ENCODE data around the gene PSMA5. TPM values are rescaled to one million over a fixed set of nuclear protein-coding genes. Genes with fewer than 3 reads are reported as not detected.

The PSMA5 gene
- polyA plus RNA-seq, 1 donor from 2014 or later = 99.8 TPM

- no peaks in the 10 kb centered on the region for H3F3A ChIP-seq (ENCODE audit: insufficient read depth, low read length, poor library complexity, severe bottlenecking)
- H3K9ac ChIP-seq (ENCODE audit: low read length) = no peak overlapping the region
- H3K9me2 ChIP-seq (ENCODE audit: insufficient read depth, low read length) = no peaks in the 10 kb centered on the region
- H2AFZ ChIP-seq (ENCODE audit: low read depth, low read length) = no peak overlapping the region
- H3K4me3 ChIP-seq (ENCODE audit: low read length) = no peak overlapping the region
- H4K20me1 ChIP-seq (ENCODE audit: insufficient read depth) = peaks cover 3% of the 10 kb centered on the region
- peaks cover 70% of the 10 kb centered on the region for H3K79me2 ChIP-seq (replicated peaks; ENCODE audit: insufficient read depth, low read length)
- H3K9me3 ChIP-seq (ENCODE audit: low read length) = no peaks in the 10 kb centered on the region
- no peak overlapping the region for H3K27ac ChIP-seq (ENCODE audit: low read length)
- H3K27me3 ChIP-seq (ENCODE audit: insufficient read depth, low read depth, low read length) = no peaks in the 10 kb centered on the region
- H3K36me3 ChIP-seq (ENCODE audit: insufficient read depth, low read length) = peaks cover 4% of the 10 kb centered on the region
- H3K4me2 ChIP-seq (ENCODE audit: low read length) = no peak overlapping the region
- TF ChIP-seq TAF1 (IDR thresholded peaks at IDR 0.05; ENCODE audit: low read depth) (no peak), EZH2 (IDR thresholded peaks at IDR 0.05; ENCODE audit: borderline replicate concordance, insufficient read depth, low read length, poor library complexity, severe bottlenecking) (no peak), EP300 (conservative IDR thresholded peaks at IDR 0.05; ENCODE audit: poor library complexity, severe bottlenecking) (no peak), RAD21 (conservative IDR thresholded peaks at IDR 0.05) (no peak), REST (IDR thresholded peaks at IDR 0.05; ENCODE audit: borderline replicate concordance) (no peak), MXI1 (conservative IDR thresholded peaks at IDR 0.05; ENCODE audit: poor library complexity, severe bottlenecking) (no peak), SMC3 (conservative IDR thresholded peaks at IDR 0.05; ENCODE audit: poor library complexity) (no peak), POLR2AphosphoS5 (IDR thresholded peaks at IDR 0.05) (no peak), CTCF (IDR thresholded peaks at IDR 0.05; ENCODE audit: poor library complexity, severe bottlenecking) (no peak)
These were observed 32.5 kb downstream of the PSMA5 start for GRCh38 chr1:109393617-109394233.

GRCh38 chr1:109392788-109393616 lies 33.2 kb downstream of the PSMA5 start:
- no peak overlapping the region for H2AFZ ChIP-seq (ENCODE audit: low read depth, low read length)
- TF ChIP-seq TAF1 (IDR thresholded peaks at IDR 0.05; ENCODE audit: low read depth) (no peak), EP300 (conservative IDR thresholded peaks at IDR 0.05; ENCODE audit: poor library complexity, severe bottlenecking) (no peak), EZH2 (IDR thresholded peaks at IDR 0.05; ENCODE audit: borderline replicate concordance, insufficient read depth, low read length, poor library complexity, severe bottlenecking) (no peak), POLR2AphosphoS5 (IDR thresholded peaks at IDR 0.05) (no peak), CTCF (IDR thresholded peaks at IDR 0.05; ENCODE audit: poor library complexity, severe bottlenecking) (no peak), REST (IDR thresholded peaks at IDR 0.05; ENCODE audit: borderline replicate concordance) (no peak), RAD21 (conservative IDR thresholded peaks at IDR 0.05) (no peak), SMC3 (conservative IDR thresholded peaks at IDR 0.05; ENCODE audit: poor library complexity) (no peak), MXI1 (conservative IDR thresholded peaks at IDR 0.05; ENCODE audit: poor library complexity, severe bottlenecking) (no peak)
- no peaks in the 10 kb centered on the region for H3K27me3 ChIP-seq (ENCODE audit: insufficient read depth, low read depth, low read length)
- no peak overlapping the region for H3K4me3 ChIP-seq (ENCODE audit: low read length)
- no peak overlapping the region for H3K9ac ChIP-seq (ENCODE audit: low read length)
- H3K79me2 ChIP-seq (replicated peaks; ENCODE audit: insufficient read depth, low read length) = peaks cover 77% of the 10 kb centered on the region
- H3K9me3 ChIP-seq (ENCODE audit: low read length) = no peaks in the 10 kb centered on the region
- H3F3A ChIP-seq (ENCODE audit: insufficient read depth, low read length, poor library complexity, severe bottlenecking) = no peaks in the 10 kb centered on the region
- H3K4me2 ChIP-seq (ENCODE audit: low read length) = no peak overlapping the region
- H3K27ac ChIP-seq (ENCODE audit: low read length) = no peak overlapping the region
- H3K9me2 ChIP-seq (ENCODE audit: insufficient read depth, low read length) = no peaks in the 10 kb centered on the region
- H4K20me1 ChIP-seq (ENCODE audit: insufficient read depth) = peaks cover 3% of the 10 kb centered on the region
- H3K36me3 ChIP-seq (ENCODE audit: insufficient read depth, low read length) = peaks cover 4% of the 10 kb centered on the region

Measured in neural cell (in vitro differentiated cells).